SK-N-MC (cell line): Measurements from ENCODE around the gene GCH1.

Experiments used
- EZH2 ChIP-seq: fragments of 200-600 bp; sonication (generic); IDR thresholded peaks from one replicate; pipeline ENCODE4 v1.6.1; 2017; ENCODE audit warnings: antibody characterized with exemption
- FOXP2 ChIP-seq: optimal IDR thresholded peaks from 2 replicates; pipeline ENCODE3; 2011; ENCODE audit warnings: mild to moderate bottlenecking, moderate library complexity; ENCODE audit not compliant: insufficient read depth; ENCODE audit errors: extremely low read length, control extremely low read depth
- POLR2AphosphoS5 ChIP-seq: IDR thresholded peaks from 2 replicates; pipeline ENCODE4 v1.6.1; 2012; ENCODE audit warnings: mild to moderate bottlenecking, low read depth, low read length, borderline replicate concordance

DNA sequence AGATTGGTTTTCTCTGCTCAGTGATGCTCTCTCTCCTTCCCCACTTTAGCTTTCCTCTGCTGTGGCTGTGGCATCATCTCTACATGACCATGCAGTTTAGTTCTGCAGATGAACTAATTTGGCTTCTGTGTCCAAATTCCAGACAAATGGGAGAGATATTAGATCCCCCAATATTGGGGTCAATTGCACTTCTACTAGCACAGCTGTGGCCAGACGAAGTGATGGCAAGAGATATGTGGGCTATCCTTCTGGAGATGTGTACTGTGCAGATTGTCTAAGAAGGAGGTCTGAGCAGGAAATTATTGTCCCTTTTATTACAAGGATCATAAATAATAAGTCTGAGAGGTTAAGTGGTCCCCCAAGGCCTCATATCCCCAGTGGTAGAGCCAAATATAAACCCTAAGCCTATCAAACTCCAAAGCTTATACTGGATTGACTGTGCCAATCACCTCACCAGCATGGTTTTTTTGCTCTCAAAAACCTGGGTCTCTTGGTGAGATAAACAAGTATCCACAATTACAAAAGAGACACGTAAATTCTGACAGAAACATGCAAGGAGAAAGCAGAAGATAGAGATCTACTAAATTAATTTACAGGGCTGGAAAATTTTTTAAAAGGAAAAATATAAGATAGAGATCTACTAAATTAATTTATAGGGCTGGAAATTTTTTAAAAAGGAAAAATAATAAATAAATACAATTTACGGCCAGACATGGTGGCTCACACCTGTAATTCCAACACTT lies 29.1 kb upstream of the GCH1 start:
- TF ChIP-seq POLR2AphosphoS5 (no peak), EZH2 (no peak), FOXP2 (no peak)
